Measurements from ENCODE around the gene SPEM1.
A peak's percentile ranks its signal among the peaks of the same experiment; 100 is the strongest.

Gene SPEM1

GRCh38 chr17:7391307-7391706, 28.8 kb upstream of the SPEM1 start:
- DNase-seq = no peak
- Histone ChIP-seq H2BK12ac (ENCODE audit: low read length) (no peak overlapping the region), H3K36me3 (ENCODE audit: control insufficient read depth in 1 of 2, insufficient read depth in 2 of 2, low read length in 2 of 2) (peaks cover 50 to 53% of the 10 kb centered on the region in 2 experiments), H2BK5ac (ENCODE audit: low read depth, low read length, poor library complexity) (no peak overlapping the region), H3K27me3 (ENCODE audit: insufficient read depth, low read length) (no peaks in the 10 kb centered on the region), H3K4me2 (ENCODE audit: low read length) (no peak overlapping the region), H4K8ac (ENCODE audit: low read depth, low read length) (no peak overlapping the region), H3K4ac (ENCODE audit: low read depth, low read length) (no peak overlapping the region), H3K9ac (ENCODE audit: low read length) (no peak overlapping the region), H3K27ac (ENCODE audit: low read depth, low read length) (no peak overlapping the region), H2AK5ac (ENCODE audit: low read length) (no peak overlapping the region), H2BK120ac (ENCODE audit: insufficient read depth, low read length, poor library complexity) (no peak overlapping the region), H3K9me3 (ENCODE audit: insufficient read depth, low read depth, low read length) (no peaks in the 10 kb centered on the region), H4K12ac (ENCODE audit: low read depth, low read length) (no peak overlapping the region), H4K91ac (ENCODE audit: low read depth, low read length) (no peak overlapping the region), H3K79me2 (ENCODE audit: control insufficient read depth, insufficient read depth, low read length, poor library complexity) (peaks cover 12% of the 10 kb centered on the region), H2AFZ (ENCODE audit: insufficient read depth, low read length, poor library complexity) (no peak overlapping the region), H3K4me1 (ENCODE audit: control insufficient read depth in 1 of 2, insufficient read depth in 2 of 2, low read length in 2 of 2) (peaks cover 11 to 16% of the 10 kb centered on the region in 2 experiments), H3K4me3 (ENCODE audit: low read depth, low read length) (no peak overlapping the region), H3K23ac (ENCODE audit: low read length) (no peak overlapping the region), H3K14ac (ENCODE audit: low read length) (no peak overlapping the region), H3K18ac (ENCODE audit: low read length) (no peak overlapping the region), H3K79me1 (ENCODE audit: low read length) (peaks cover 17% of the 10 kb centered on the region)
- no CpG with 5 or more reads among the region's 2 CpGs for WGBS (ENCODE audit: extremely low coverage, insufficient coverage, insufficient read length)

GRCh38 chr17:7392696-7393612, 27.2 kb upstream of the SPEM1 start:
- Histone ChIP-seq H3K9ac (ENCODE audit: low read length) (no peak overlapping the region), H3K14ac (ENCODE audit: low read length) (peak overlapping the region; percentile 84), H4K12ac (ENCODE audit: low read depth, low read length) (no peak overlapping the region), H3K79me1 (ENCODE audit: low read length) (peaks cover 17% of the 10 kb centered on the region), H4K91ac (ENCODE audit: low read depth, low read length) (peak overlapping the region; percentile 64), H3K36me3 (ENCODE audit: control insufficient read depth in 1 of 2, insufficient read depth in 2 of 2, low read length in 2 of 2) (peaks cover 40 to 44% of the 10 kb centered on the region in 2 experiments), H3K79me2 (ENCODE audit: control insufficient read depth, insufficient read depth, low read length, poor library complexity) (peaks cover 12% of the 10 kb centered on the region), H4K8ac (ENCODE audit: low read depth, low read length) (peak overlapping the region; percentile 12), H3K23ac (ENCODE audit: low read length) (no peak overlapping the region), H2AFZ (ENCODE audit: insufficient read depth, low read length, poor library complexity) (no peak overlapping the region), H3K27ac (ENCODE audit: low read depth, low read length) (no peak overlapping the region), H2BK5ac (ENCODE audit: low read depth, low read length, poor library complexity) (no peak overlapping the region), H2BK120ac (ENCODE audit: insufficient read depth, low read length, poor library complexity) (no peak overlapping the region), H2BK12ac (ENCODE audit: low read length) (peak overlapping the region; percentile 15), H3K4ac (ENCODE audit: low read depth, low read length) (peak overlapping the region; percentile 60), H3K4me3 (ENCODE audit: low read depth, low read length) (peak overlapping the region; percentile 85), H3K9me3 (ENCODE audit: insufficient read depth, low read depth, low read length) (no peaks in the 10 kb centered on the region), H2AK5ac (ENCODE audit: low read length) (peak overlapping the region; percentile 83), H3K27me3 (ENCODE audit: insufficient read depth, low read length) (no peaks in the 10 kb centered on the region), H3K4me2 (ENCODE audit: low read length) (peak overlapping the region; percentile 92), H3K18ac (ENCODE audit: low read length) (peak overlapping the region; percentile 48), H3K4me1 (ENCODE audit: control insufficient read depth in 1 of 2, insufficient read depth in 2 of 2, low read length in 2 of 2) (peaks cover 11 to 16% of the 10 kb centered on the region in 2 experiments)
- no peak for DNase-seq
- no CpG with 5 or more reads among the region's 42 CpGs for WGBS (ENCODE audit: extremely low coverage, insufficient coverage, insufficient read length)

- Histone ChIP-seq H2BK12ac (ENCODE audit: low read length) (peak overlapping the region; percentile 15), H3K36me3 (ENCODE audit: control insufficient read depth in 1 of 2, insufficient read depth in 2 of 2, low read length in 2 of 2) (peaks cover 31 to 36% of the 10 kb centered on the region in 2 experiments), H3K14ac (ENCODE audit: low read length) (peak overlapping the region; percentile 84), H4K12ac (ENCODE audit: low read depth, low read length) (peak overlapping the region; percentile 56), H3K79me2 (ENCODE audit: control insufficient read depth, insufficient read depth, low read length, poor library complexity) (peaks cover 12% of the 10 kb centered on the region), H2AFZ (ENCODE audit: insufficient read depth, low read length, poor library complexity) (peak overlapping the region; percentile 61), H3K4me3 (ENCODE audit: low read depth, low read length) (peak overlapping the region; percentile 85), H2BK120ac (ENCODE audit: insufficient read depth, low read length, poor library complexity) (peak overlapping the region; percentile 29), H2AK5ac (ENCODE audit: low read length) (peak overlapping the region; percentile 83), H3K27ac (ENCODE audit: low read depth, low read length) (peak overlapping the region; percentile 51), H3K4me1 (ENCODE audit: control insufficient read depth in 1 of 2, insufficient read depth in 2 of 2, low read length in 2 of 2) (peaks cover 11 to 16% of the 10 kb centered on the region in 2 experiments), H4K8ac (ENCODE audit: low read depth, low read length) (peak overlapping the region; percentile 75), H3K23ac (ENCODE audit: low read length) (no peak overlapping the region), H3K4ac (ENCODE audit: low read depth, low read length) (peak overlapping the region; percentile 60), H3K4me2 (ENCODE audit: low read length) (peak overlapping the region; percentile 92), H4K91ac (ENCODE audit: low read depth, low read length) (peak overlapping the region; percentile 64), H3K79me1 (ENCODE audit: low read length) (peaks cover 17% of the 10 kb centered on the region), H3K27me3 (ENCODE audit: insufficient read depth, low read length) (no peaks in the 10 kb centered on the region), H2BK5ac (ENCODE audit: low read depth, low read length, poor library complexity) (peak overlapping the region; percentile 78), H3K9me3 (ENCODE audit: insufficient read depth, low read depth, low read length) (no peaks in the 10 kb centered on the region), H3K18ac (ENCODE audit: low read length) (peak overlapping the region; percentile 71), H3K9ac (ENCODE audit: low read length) (peak overlapping the region; percentile 81)
- no CpG with 5 or more reads among the region's 48 CpGs for WGBS (ENCODE audit: extremely low coverage, insufficient coverage, insufficient read length)
- peak in 1 of 2 donors; percentile 37 for DNase-seq
These were observed 26.3 kb upstream of the SPEM1 start for GRCh38 chr17:7393613-7394451.

GRCh38 chr17:7394452-7395191, 25.5 kb upstream of the SPEM1 start, which contains the start of gene PLSCR3:
Gene PLSCR3, minus strand, starts transcription at chr17:7394525. Its CDS starts 415 bp downstream, at chr17:7394110.
- peak; percentile 76 to 80 for DNase-seq

More at GRCh38 chr17:7394452-7395191, 25.5 kb upstream of the SPEM1 start, which contains the start of gene PLSCR3:
- Histone ChIP-seq H4K8ac (ENCODE audit: low read depth, low read length) (peak within 1 kb of the TSS; percentile 89), H3K79me1 (ENCODE audit: low read length) (peaks cover 17% of the 10 kb centered on the region), H3K27ac (ENCODE audit: low read depth, low read length) (peak within 1 kb of the TSS; percentile 86), H2BK5ac (ENCODE audit: low read depth, low read length, poor library complexity) (peak within 1 kb of the TSS; percentile 78), H3K4ac (ENCODE audit: low read depth, low read length) (peak within 1 kb of the TSS; percentile 66), H3K4me3 (ENCODE audit: low read depth, low read length) (peak within 1 kb of the TSS; percentile 85), H3K9me3 (ENCODE audit: insufficient read depth, low read depth, low read length) (no peaks in the 10 kb centered on the region), H4K12ac (ENCODE audit: low read depth, low read length) (peak within 1 kb of the TSS; percentile 89), H3K79me2 (ENCODE audit: control insufficient read depth, insufficient read depth, low read length, poor library complexity) (peaks cover 12% of the 10 kb centered on the region), H3K4me2 (ENCODE audit: low read length) (peak within 1 kb of the TSS; percentile 92), H3K36me3 (ENCODE audit: control insufficient read depth in 1 of 2, insufficient read depth in 2 of 2, low read length in 2 of 2) (peaks cover 24 to 28% of the 10 kb centered on the region in 2 experiments), H3K18ac (ENCODE audit: low read length) (peak within 1 kb of the TSS; percentile 89), H4K91ac (ENCODE audit: low read depth, low read length) (peak within 1 kb of the TSS; percentile 79), H2BK12ac (ENCODE audit: low read length) (peak within 1 kb of the TSS; percentile 37), H2AK5ac (ENCODE audit: low read length) (peak within 1 kb of the TSS; percentile 83), H2AFZ (ENCODE audit: insufficient read depth, low read length, poor library complexity) (peak within 1 kb of the TSS; percentile 61), H3K4me1 (ENCODE audit: control insufficient read depth in 1 of 2, insufficient read depth in 2 of 2, low read length in 2 of 2) (peaks cover 11 to 16% of the 10 kb centered on the region in 2 experiments), H3K14ac (ENCODE audit: low read length) (peak within 1 kb of the TSS; percentile 84), H3K27me3 (ENCODE audit: insufficient read depth, low read length) (no peaks in the 10 kb centered on the region), H2BK120ac (ENCODE audit: insufficient read depth, low read length, poor library complexity) (peak within 1 kb of the TSS; percentile 83), H3K23ac (ENCODE audit: low read length) (no peak within 1 kb of the TSS), H3K9ac (ENCODE audit: low read length) (peak within 1 kb of the TSS; percentile 81)
- WGBS (ENCODE audit: extremely low coverage, insufficient coverage, insufficient read length) = no CpG with 5 or more reads among the region's 71 CpGs

All from trophoblast cell (in vitro differentiated cells and primary cell).